WI38 (cell line): ENCODE results near the gene PAPPA.

Source experiments
- H3K4me3 ChIP-seq: 2 replicates; pipeline ENCODE4 v1.5.1; 2011; ENCODE audit warnings: low read depth, mild to moderate bottlenecking, control low read depth, low read length
- TF ChIP-seq, protein P1 (sequence below): IDR thresholded peaks from 2 replicates; pipeline ENCODE4 v1.5.1; 2012; ENCODE audit warnings: low read depth, mild to moderate bottlenecking, control low read depth, low read length

PAPPA gene

DNA sequence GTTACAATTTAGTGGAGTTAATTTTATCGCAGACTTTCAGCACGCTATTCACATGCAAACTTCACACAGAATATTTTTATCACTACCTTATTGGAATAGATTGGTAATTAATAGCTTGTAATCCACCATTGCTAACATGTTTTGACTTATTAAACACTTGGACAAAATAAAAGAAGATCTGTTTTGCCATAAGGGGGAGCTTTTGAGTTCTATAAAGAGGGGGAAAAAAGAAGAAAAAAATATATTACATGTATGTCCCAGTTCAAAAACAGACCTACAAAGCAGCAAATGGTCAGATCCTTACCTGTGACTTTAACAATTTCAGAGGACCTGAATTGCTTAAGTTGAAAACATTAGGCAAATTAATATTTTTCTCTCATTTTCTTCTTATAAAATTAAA lies 1.2 kb upstream of the PAPPA start:
- peak overlapping the region; percentile 62 for H3K4me3 ChIP-seq
- TF ChIP-seq, protein P1, sequence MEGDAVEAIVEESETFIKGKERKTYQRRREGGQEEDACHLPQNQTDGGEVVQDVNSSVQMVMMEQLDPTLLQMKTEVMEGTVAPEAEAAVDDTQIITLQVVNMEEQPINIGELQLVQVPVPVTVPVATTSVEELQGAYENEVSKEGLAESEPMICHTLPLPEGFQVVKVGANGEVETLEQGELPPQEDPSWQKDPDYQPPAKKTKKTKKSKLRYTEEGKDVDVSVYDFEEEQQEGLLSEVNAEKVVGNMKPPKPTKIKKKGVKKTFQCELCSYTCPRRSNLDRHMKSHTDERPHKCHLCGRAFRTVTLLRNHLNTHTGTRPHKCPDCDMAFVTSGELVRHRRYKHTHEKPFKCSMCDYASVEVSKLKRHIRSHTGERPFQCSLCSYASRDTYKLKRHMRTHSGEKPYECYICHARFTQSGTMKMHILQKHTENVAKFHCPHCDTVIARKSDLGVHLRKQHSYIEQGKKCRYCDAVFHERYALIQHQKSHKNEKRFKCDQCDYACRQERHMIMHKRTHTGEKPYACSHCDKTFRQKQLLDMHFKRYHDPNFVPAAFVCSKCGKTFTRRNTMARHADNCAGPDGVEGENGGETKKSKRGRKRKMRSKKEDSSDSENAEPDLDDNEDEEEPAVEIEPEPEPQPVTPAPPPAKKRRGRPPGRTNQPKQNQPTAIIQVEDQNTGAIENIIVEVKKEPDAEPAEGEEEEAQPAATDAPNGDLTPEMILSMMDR = no peak

DNA sequence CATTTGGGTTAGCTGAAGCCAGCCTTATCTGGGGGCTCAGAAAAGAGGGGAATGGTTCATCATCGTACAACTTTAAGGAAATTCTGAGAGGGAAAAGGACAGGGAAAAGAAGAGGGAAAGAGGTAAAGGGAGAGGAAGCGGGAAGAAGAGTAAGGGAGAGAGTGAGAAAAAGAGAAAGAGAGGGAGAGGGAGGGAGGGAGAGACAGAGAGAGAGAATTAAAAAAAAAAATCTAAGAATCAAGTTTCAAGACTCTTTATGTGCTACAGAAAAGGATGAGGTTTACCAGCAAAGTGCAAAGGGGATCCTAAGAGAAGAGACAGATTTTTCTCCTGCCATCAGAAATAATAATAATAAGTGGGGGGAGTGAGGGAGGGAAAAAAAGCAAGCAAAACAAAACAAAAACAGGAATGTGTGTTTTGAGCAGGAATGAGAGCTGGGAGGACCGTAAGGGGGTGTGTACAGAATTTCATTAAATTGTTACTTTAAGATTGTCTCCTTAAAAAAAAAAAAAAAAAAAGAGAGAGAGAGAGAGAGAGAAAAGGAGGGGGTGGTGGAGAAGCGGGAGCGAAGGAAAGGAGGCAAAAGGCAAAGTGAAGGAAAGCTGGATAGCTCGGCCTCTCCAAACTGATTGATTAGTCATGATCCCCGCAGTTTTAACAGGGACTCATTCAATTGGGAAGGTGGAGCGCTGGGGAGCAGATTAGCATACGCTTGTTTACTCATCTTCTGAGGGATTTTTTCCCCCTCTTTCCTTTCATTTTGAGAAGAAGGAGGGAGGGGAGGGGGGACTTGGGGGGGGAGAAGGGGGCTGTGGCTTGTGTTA lies 438 bp upstream of the PAPPA start:
- H3K4me3 ChIP-seq = peak overlapping the region; percentile 62
- TF ChIP-seq, protein P1 = no peak

DNA sequence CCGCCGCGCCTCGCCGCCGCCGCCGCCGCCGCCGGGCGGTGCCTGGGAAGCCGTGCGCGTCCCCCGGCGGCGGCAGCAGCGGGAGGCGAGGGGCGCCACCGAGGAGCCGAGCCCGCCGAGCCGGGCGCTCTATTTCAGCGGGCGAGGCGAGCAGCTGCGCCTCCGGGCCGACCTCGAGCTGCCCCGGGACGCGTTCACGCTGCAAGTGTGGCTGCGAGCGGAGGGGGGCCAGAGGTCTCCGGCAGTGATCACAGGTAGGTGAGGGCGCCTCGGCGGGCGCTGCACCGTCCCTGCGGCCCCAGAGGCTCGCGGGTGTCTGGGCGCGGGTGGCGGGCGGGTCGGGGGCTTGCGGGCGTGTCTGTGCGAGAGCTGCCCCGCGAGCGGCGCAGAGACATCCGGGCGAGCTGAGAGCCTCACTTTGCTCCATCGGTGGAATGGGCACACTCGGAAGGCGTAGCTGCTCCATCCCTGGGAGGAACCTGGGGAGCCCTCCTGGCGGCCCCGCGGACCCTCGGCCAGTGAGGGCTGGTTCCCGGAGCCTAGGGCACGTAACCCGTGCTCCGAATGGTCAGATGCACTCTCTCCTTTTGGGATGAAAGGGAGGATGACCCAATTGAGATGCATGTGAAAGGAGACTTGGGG lies 864 bp downstream of the PAPPA start:
- H3K4me3 ChIP-seq = peak overlapping the region; percentile 59
- TF ChIP-seq, protein P1 = no peak

DNA sequence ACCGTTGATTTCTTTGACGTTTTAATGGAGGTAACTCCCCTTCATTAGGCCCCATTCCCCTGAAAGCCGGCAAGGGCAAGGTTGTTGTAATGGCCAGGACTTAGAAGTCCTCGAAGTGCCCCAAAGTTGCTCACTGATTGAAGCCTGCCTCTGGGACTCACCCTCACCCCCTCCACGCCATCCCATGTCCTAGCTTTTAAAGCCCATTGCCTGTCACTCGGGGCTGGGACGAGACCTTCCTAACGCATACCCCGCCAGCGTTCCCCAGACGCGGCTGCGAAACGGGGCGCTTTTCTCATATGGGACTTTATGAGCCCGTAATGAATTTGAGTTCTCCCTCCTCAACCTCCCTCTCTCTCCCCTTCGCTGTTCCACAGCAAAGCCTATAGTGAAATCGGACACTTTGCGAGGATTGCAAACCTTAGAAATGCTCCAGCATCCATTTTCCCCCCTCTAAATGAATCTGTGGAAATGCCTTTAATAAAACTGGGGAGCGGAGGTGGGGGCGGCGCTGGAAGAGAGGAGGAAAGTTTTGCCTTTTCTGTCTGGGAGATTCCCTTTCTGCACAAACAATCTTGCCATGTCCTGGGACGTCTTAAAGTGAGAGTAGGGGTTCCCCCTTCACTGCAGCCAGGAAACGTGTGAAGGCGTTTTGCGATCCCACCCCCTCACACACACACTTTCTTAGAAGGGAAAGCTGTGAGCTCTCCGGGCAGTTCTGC lies 1.5 kb downstream of the PAPPA start:
- TF ChIP-seq, protein P1 = no peak
- H3K4me3 ChIP-seq = peak overlapping the region; percentile 59

DNA sequence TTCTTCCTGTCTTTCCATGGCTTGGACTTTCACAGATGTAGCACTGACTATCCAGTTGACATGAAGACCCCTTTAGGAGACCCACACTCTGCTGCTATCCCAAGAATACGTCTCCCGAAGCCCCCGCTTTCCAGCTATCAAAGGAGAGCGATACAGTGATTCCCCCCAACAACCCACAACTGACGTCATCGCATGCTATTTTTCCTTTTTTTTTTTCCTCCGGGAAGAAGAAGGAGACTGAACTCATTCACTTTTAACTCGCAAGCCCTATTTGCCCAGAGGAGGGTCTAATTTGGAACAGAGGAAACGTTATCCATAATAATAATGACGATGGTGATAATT lies 2.1 kb downstream of the PAPPA start:
- TF ChIP-seq, protein P1 = no peak

DNA sequence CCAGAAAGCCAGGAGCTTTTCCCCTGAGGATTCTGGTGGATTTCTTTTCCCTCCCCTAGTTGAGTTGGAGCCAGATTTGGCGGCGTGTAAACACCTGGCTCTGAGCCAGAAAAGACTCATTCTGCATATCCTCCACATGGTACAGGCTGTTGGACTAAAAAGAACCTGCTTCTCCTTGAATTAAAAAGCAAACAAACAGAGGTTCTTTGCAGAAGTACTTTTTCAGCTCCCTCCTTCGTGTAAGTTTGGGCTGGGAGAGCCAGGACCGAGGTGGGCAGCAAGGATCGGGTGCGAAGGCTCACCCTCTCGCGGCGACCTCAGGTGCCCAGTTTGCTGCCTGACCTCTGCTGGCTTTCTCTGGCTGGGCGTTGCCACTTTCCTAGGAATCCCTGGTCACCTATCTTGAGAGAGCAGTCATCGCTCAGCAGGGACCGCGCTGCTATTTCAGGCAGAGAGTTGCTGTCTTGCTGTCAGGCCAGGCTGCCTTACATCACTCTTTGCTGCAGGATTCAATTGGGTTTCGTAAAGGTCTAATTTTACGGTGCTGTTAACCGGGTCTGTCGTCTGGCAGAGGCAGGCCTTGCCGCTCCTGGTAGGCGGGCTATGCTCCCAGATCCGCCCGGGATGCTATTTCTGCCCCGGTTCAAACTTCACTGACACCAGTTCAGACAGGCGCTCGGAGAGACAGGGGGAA lies 3.2 kb downstream of the PAPPA start:
- TF ChIP-seq, protein P1 = no peak
- H3K4me3 ChIP-seq = peak overlapping the region; percentile 37

More for the DNA sequence above, 2.1 kb downstream of the PAPPA start:
- H3K4me3 ChIP-seq = peak overlapping the region; percentile 59
